ENCODE data around the gene MRPS22.

GRCh38 chr3:139354661-139355060, 10.8 kb downstream of the MRPS22 start:
- TF ChIP-seq, protein P1, sequence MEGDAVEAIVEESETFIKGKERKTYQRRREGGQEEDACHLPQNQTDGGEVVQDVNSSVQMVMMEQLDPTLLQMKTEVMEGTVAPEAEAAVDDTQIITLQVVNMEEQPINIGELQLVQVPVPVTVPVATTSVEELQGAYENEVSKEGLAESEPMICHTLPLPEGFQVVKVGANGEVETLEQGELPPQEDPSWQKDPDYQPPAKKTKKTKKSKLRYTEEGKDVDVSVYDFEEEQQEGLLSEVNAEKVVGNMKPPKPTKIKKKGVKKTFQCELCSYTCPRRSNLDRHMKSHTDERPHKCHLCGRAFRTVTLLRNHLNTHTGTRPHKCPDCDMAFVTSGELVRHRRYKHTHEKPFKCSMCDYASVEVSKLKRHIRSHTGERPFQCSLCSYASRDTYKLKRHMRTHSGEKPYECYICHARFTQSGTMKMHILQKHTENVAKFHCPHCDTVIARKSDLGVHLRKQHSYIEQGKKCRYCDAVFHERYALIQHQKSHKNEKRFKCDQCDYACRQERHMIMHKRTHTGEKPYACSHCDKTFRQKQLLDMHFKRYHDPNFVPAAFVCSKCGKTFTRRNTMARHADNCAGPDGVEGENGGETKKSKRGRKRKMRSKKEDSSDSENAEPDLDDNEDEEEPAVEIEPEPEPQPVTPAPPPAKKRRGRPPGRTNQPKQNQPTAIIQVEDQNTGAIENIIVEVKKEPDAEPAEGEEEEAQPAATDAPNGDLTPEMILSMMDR (IDR thresholded peaks at IDR 0.05) = no peak
- TF ChIP-seq POLR2AphosphoS5 (IDR thresholded peaks at IDR 0.05) = no peak
